ENCODE measurements around the gene BCAR3.

The BCAR3 gene

DNA sequence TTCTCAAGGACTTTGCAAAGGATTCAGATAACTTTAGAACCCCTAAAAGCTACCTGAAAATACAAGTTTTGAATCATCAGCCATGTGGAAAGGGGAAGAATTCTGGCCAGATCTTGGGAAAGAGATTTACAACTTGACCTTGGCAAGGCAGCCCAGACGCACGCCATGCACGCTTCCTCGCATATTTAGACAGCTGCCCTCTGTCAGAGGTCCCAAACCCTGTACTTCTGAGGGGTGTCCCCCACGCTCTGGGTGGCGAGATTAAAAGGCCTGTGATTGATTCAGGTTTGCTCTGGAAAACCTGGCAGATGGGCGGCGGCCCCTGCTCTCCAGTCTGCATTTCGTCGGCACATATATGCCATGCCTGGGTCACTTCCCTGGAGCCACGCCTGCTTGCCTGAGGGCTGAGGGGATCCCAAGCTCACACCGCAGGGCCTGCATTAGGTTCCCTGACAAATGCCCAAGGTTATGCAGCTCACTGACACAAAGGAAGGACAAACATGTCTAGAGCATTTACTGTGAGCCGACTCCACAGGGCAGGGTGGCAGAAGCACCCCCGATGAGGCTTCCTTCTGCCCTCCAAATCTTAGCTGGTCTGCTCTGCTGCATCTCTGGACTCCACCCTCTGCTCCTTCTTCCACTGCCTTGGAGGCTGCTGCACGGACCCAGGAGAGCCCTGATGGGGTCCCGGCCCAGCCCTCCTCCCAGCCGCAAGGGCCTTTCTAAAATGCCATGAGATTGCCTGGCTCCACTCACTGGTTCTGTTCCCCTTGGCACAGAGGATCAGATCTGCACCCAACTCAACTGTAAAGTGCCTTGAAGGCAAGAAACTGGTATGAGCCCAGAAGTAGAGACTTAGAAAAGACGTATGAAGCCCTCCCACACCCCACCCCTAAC, 103.9 kb downstream of the BCAR3 start:
- no peak overlapping the region for H3K27ac Mint-ChIP-seq
- no peak for DNase-seq
- no peak overlapping the region for H3K4me3 Mint-ChIP-seq
- H3K36me3 Mint-ChIP-seq (ENCODE audit: insufficient read depth) = no peaks in the 10 kb centered on the region
- H3K4me1 Mint-ChIP-seq (ENCODE audit: low read depth in 2 of 2) = no peaks in the 10 kb centered on the region
- ATAC-seq (replicated peaks) = no peak
- no peaks in the 10 kb centered on the region for H3K27me3 Mint-ChIP-seq
- no peaks in the 10 kb centered on the region for H3K9me3 Mint-ChIP-seq

DNA sequence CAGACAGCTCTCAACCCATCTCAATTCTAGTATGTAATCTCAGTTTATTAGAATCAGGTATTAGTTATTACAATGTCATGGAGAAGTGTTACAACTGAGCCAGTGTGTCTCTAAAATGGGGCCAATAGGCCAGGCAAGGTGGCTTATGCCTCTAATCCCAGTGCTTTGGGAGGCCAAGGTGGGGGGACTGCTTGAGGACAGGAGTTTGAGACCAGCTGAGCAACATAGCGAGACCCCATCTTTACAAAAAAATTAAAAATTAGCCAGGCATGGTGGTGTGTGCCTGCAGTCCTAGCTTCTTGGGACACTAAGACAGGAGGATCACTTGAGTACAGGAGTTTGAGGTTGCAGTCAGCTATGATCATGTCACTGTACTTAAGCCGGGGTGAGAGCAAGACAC, 104.9 kb downstream of the BCAR3 start:
- Mint-ChIP-seq H3K27me3 (no peaks in the 10 kb centered on the region), H3K4me3 (no peak overlapping the region), H3K4me1 (ENCODE audit: low read depth in 2 of 2) (no peaks in the 10 kb centered on the region), H3K9me3 (no peaks in the 10 kb centered on the region), H3K27ac (no peak overlapping the region), H3K36me3 (ENCODE audit: insufficient read depth) (no peaks in the 10 kb centered on the region)
- ATAC-seq (replicated peaks) = no peak
- DNase-seq = no peak

DNA sequence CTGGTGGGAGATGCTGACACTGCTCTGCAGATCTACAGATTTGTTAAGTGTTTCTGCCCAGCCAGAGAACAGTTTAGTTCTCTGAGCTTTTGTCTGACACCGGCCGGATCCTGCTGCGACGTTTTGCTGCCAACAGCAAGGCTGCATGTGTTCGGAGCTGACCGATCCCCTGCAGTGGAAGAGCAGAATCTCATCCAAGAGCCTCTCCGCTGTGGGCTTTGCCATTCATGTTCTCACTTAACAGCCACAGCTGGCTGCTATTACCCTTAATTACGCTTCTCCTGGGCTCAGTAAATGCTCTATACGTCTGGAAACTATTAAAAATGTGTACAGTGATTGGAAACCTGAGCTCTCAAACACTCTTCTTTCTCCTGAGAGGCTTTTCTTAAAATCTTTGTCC, 105.3 kb downstream of the BCAR3 start:
- Mint-ChIP-seq H3K4me3 (no peak overlapping the region), H3K36me3 (ENCODE audit: insufficient read depth) (no peaks in the 10 kb centered on the region), H3K27ac (no peak overlapping the region), H3K27me3 (no peaks in the 10 kb centered on the region), H3K9me3 (no peaks in the 10 kb centered on the region), H3K4me1 (ENCODE audit: low read depth in 2 of 2) (no peaks in the 10 kb centered on the region)
- no peak for ATAC-seq (replicated peaks)
- no peak for DNase-seq

DNA sequence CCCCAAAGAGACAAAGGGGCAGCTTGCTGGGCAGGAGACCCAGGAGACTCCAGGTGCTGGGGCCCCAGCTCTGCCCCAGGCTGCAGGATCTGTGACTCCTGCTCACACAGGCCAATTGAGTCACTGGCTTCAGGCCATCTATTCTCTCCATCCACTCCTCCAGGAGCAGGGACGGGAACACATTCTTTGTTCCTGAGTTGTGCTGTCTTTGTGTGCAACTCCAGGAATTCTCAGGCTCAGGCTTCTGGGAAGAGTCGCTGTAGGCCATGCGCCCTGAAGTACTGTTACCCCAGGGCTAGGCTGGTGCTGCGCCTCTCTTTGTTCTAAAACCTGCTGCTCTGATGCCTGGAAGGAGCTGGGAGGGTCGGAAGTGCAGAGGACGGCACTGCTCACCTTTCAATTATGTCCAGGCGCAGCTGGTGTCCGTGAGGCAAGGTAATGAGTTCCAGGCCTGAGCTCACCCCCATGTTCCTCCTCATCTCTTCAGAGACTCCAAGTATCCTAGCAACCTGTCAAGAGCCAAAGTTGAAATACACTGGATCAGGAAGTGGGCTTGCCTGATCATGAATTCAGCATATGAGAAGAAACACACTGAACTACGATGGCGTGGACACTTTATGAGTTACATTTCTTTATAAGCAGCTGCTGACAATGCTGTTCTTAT, 105.9 kb downstream of the BCAR3 start:
- Mint-ChIP-seq H3K4me3 (no peak overlapping the region), H3K27me3 (no peaks in the 10 kb centered on the region), H3K36me3 (ENCODE audit: insufficient read depth) (no peaks in the 10 kb centered on the region), H3K4me1 (ENCODE audit: low read depth in 2 of 2) (no peaks in the 10 kb centered on the region), H3K9me3 (no peaks in the 10 kb centered on the region), H3K27ac (no peak overlapping the region)
- DNase-seq (no peak), ATAC-seq (replicated peaks) (no peak)

DNA sequence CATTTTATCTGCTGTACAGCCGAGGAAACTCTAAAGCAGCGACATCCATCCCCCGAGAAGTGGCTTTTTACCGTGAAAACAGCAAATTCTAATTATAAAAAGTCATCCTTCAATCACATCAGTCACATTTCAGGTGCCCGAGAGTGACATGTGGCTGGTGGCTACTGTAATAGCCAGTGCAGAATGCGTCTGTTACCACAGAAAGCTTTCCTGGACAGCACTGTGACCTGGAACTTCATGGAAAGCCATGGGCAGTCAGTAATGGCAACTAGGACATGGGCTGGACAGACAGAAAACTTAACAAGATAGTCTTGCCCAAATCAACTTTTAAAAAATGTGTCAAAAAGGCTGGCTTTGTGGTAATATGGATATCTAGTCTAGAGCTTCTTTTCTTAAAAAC, 106.6 kb downstream of the BCAR3 start:
- ATAC-seq (replicated peaks) = no peak
- no peaks in the 10 kb centered on the region for H3K9me3 Mint-ChIP-seq
- H3K27ac Mint-ChIP-seq = no peak overlapping the region

DNA sequence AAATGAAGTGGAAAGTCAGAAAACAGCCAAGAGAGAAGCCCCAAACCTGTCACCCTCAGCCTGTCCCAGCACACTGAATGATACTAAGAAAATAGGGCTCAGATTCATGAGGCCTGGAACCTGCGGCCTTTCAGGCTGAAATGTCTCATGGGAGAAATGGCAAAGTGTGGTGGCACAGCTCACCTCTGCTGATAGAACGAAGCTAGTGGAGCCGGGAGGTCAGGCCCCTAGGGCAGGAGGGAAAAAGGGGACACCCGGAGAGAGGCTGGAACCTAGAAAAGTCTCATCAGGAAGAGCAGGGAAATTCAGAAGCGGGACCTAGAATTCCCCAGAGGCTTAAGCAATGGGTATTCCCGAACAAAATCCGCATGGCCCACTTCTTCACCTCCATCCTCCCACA, 107.1 kb downstream of the BCAR3 start:
- Mint-ChIP-seq H3K36me3 (ENCODE audit: insufficient read depth) (no peaks in the 10 kb centered on the region), H3K9me3 (no peaks in the 10 kb centered on the region), H3K27me3 (no peaks in the 10 kb centered on the region), H3K27ac (no peak overlapping the region), H3K4me3 (no peak overlapping the region), H3K4me1 (ENCODE audit: low read depth in 2 of 2) (no peaks in the 10 kb centered on the region)
- DNase-seq (no peak), ATAC-seq (replicated peaks) (no peak)

More for the DNA sequence above, 106.6 kb downstream of the BCAR3 start:
- Mint-ChIP-seq H3K4me1 (ENCODE audit: low read depth in 2 of 2) (no peaks in the 10 kb centered on the region), H3K4me3 (no peak overlapping the region), H3K27me3 (no peaks in the 10 kb centered on the region), H3K36me3 (ENCODE audit: insufficient read depth) (no peaks in the 10 kb centered on the region)
- no peak for DNase-seq

DNA sequence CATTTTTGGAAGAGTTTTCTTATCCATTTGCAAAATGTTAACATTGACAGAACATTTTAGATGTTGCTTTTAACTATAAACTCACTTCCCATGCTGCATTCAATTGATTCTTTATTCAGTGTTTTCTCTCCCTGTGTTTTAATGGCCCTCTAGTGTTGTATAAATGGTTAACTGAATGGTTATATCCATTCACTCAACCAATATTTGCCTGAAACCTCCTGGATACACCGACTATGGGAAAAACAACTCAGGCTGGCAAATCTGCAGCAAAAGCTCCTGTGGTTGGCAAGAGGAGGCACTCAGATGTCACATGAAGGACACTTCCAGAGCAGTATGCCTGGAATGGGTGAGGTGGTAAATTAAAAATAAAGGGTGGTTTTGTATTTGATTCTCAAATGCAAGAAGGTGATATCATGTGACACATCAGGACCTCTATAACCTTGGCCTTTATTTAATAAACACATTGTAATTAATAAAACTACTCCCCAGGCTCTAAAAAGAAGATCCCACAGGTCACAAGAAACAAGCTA, 107.6 kb downstream of the BCAR3 start:
- Mint-ChIP-seq H3K9me3 (no peaks in the 10 kb centered on the region), H3K4me3 (no peak overlapping the region), H3K27ac (no peak overlapping the region), H3K36me3 (ENCODE audit: insufficient read depth) (no peaks in the 10 kb centered on the region), H3K27me3 (no peaks in the 10 kb centered on the region), H3K4me1 (ENCODE audit: low read depth in 2 of 2) (no peaks in the 10 kb centered on the region)
- no peak for DNase-seq
- ATAC-seq (replicated peaks) = no peak

DNA sequence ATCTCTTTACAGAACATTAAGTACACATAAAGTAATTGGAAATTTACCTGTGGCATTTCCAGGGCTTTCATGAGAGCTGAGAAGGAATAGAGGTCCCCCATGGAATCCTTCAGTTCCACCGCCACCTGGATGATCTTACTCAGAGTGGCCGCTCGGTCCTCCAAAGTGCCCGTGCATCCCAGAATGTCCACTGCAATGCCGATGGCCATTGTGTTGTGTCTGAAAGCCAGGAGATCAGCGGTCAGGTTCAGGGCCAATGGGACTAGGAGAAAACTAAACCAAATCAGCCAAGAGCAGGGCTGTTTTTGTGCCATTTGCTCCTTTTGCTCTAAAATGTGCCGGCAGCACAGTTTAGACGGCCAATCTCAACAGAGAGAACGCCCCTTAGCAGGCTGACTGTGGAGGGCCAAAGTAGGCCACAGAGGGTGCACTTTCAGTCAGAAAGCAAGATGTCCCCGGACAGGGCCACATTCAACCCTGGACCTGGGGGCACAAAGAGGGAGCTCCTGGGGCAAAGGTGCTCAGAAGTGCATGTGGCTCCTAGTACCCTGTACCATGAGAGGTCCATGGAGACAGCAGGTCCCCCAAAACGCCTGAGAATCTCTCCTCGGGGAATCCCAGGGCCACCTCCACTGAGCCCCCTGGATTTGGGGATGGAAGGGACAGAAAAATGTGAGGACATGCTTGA, 109.9 kb downstream of the BCAR3 start:
- Mint-ChIP-seq H3K9me3 (no peaks in the 10 kb centered on the region), H3K36me3 (ENCODE audit: insufficient read depth) (no peaks in the 10 kb centered on the region), H3K4me3 (no peak overlapping the region), H3K27me3 (peaks cover 0 to 6% of the 10 kb centered on the region in 2 donors), H3K4me1 (ENCODE audit: low read depth in 2 of 2) (no peaks in the 10 kb centered on the region), H3K27ac (no peak overlapping the region)
- DNase-seq (no peak), ATAC-seq (replicated peaks) (no peak)

DNA sequence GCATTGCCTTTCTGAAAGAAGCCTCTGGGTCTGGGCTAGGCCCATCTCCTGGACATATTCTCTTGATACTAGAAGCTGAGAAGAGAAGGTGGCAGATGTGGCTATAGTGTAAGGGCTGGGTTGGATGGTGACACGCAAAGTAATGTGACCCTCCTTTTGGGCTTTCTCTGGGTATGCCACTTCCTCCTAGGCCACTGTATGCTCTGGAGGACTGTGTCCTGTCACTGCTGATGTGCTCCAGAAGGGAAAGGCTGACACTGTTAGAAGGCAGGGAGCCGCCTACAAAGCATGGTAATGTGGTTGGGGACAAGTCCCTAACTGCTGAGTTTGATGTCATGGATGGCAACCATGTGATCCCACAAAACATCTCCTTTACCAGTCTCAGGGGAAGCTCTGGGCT, 112.1 kb downstream of the BCAR3 start:
- no peaks in the 10 kb centered on the region for H3K36me3 Mint-ChIP-seq (ENCODE audit: insufficient read depth)
- ATAC-seq (replicated peaks) = no peak
- peaks cover 0 to 14% of the 10 kb centered on the region in 2 donors for H3K27me3 Mint-ChIP-seq

DNA sequence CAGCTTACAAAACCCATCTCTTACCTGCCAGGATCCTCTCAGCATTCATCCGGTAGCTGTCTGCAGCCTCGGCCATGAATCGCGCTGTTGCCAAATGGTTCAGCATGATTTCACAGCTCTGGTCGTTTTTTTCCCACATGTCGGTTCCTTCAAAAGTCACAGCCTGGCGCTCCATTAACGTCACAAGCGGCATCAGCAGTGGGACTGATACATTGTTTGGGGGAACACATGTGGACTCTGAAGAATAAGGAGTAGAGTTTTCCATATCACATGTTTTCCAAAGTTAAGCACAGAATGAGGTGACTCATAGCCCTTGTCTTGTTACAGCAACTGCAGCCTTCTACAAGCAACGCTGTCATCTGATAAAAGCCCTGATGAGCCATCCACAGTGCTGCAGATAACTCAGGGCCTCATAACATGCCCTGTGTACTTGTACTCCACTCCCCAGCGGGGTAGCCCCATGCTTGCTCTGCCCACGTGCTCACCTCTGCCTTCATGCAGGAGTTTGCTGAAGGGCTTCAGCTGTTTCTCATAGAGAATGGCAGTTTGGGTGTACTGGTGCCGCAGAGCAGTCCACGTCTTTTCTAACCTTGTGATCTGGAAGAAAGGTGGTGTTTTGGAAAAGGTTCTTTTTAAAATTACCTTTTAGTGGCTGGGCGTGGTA, 114.2 kb downstream of the BCAR3 start:
- no peak for DNase-seq

More for the DNA sequence above, 112.1 kb downstream of the BCAR3 start:
- Mint-ChIP-seq H3K9me3 (no peaks in the 10 kb centered on the region), H3K27ac (no peak overlapping the region), H3K4me1 (ENCODE audit: low read depth in 2 of 2) (no peaks in the 10 kb centered on the region), H3K4me3 (no peak overlapping the region)
- DNase-seq = no peak

DNA sequence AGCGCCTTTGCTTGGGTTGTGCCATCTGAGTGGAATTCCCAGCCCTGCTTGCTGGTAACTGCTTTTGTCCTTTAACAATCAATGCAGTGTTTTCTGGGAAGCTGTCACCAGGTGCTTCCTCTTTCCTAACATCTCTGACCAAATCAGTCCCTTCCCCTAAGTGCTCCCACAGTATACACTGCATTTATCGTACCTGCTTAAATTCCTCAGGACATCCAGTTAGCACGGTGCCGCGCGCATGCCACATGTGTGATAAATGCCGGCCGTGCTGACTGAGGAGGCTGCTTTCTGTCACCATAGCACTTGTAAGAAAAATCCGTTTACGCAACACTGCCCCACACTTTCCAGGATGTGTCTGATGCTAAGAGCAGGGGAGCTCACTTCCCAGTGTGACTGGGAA, 115.4 kb downstream of the BCAR3 start:
- no peak overlapping the region for H3K27ac Mint-ChIP-seq
- H3K4me1 Mint-ChIP-seq (ENCODE audit: low read depth in 2 of 2) = no peaks in the 10 kb centered on the region
- H3K9me3 Mint-ChIP-seq = no peaks in the 10 kb centered on the region
- H3K36me3 Mint-ChIP-seq (ENCODE audit: insufficient read depth) = no peaks in the 10 kb centered on the region
- DNase-seq (no peak), ATAC-seq (replicated peaks) (no peak)
- H3K27me3 Mint-ChIP-seq = peaks cover 0 to 14% of the 10 kb centered on the region in 2 donors
- no peak overlapping the region for H3K4me3 Mint-ChIP-seq

More for the DNA sequence above, 114.2 kb downstream of the BCAR3 start:
- Mint-ChIP-seq H3K27me3 (peaks cover 0 to 14% of the 10 kb centered on the region in 2 donors), H3K9me3 (no peaks in the 10 kb centered on the region), H3K36me3 (ENCODE audit: insufficient read depth) (no peaks in the 10 kb centered on the region), H3K4me3 (no peak overlapping the region), H3K4me1 (ENCODE audit: low read depth in 2 of 2) (no peaks in the 10 kb centered on the region), H3K27ac (no peak overlapping the region)
- no peak for ATAC-seq (replicated peaks)

DNA sequence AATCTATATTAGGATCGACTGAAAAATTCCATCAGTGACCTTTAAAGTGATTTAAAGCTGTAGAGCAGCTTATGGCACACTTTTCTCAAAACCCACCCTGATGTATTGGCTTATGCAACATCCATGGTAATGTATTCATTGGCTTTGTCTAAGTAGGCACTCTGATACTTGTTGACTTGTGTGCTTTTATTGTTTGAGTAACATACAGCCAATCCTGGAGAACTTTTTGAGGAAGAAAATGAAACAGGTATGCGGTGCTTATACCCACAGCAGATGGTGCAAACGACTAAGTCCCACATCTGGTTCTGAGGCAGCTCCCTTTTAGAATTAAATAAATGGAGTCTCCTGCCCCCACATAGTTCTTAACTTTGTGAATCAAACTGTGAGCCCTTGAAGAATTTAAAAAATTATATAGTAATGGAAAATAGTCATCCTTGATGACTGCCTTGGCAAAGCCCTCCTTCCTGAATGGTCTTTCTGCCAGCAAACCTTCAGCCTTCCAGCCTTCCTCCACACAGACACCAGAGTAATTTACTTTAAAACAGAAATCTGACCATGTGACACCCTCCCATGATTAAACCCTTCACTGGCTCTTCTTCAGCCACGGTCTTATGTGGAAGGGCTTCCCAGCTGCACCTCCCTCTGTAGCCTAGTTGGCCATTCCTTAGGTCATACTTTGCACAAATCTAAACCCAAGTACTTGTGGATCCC, 116.0 kb downstream of the BCAR3 start:
- no peak overlapping the region for H3K4me3 Mint-ChIP-seq
- DNase-seq = no peak
- no peaks in the 10 kb centered on the region for H3K36me3 Mint-ChIP-seq (ENCODE audit: insufficient read depth)
- peaks cover 0 to 14% of the 10 kb centered on the region in 2 donors for H3K27me3 Mint-ChIP-seq
- H3K4me1 Mint-ChIP-seq (ENCODE audit: low read depth in 2 of 2) = no peaks in the 10 kb centered on the region
- H3K27ac Mint-ChIP-seq = no peak overlapping the region
- no peaks in the 10 kb centered on the region for H3K9me3 Mint-ChIP-seq
- no peak for ATAC-seq (replicated peaks)

DNA sequence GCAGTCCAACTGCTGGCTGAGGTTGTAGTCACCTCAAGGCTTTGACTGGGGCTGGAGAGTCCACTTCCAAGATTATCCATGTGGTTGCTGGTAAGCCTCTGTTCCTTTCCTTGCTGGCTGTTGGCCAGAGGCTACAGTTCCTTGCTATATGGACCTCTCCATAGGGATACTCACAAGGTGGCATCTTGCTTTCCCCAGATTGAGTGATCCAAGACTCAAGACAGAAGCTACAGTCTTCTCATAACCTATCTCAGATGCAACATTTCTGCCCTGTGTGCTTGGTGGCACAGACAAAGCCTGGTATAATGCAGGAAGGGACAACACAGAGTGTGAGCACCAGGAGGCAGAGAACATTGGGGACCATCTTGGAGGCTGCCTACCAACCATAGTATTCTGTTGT, 121.9 kb downstream of the BCAR3 start:
- no peak overlapping the region for H3K4me3 Mint-ChIP-seq

More for the DNA sequence above, 121.9 kb downstream of the BCAR3 start:
- Mint-ChIP-seq H3K9me3 (no peaks in the 10 kb centered on the region), H3K36me3 (ENCODE audit: insufficient read depth) (no peaks in the 10 kb centered on the region), H3K27ac (no peak overlapping the region), H3K27me3 (peaks cover 27 to 35% of the 10 kb centered on the region in 2 donors), H3K4me1 (ENCODE audit: low read depth in 2 of 2) (no peaks in the 10 kb centered on the region)
- ATAC-seq (replicated peaks) = no peak
- no peak for DNase-seq

Measured in effector memory CD8-positive, alpha-beta T cell (primary cell).